Gastrocnemius medialis (tissue), 4 donors: ENCODE results near the gene IL4R.

Experiments
- CTCF ChIP-seq, 5 experiments: fragments of 450-650 bp in 3 of 5; fragments of 200-600 bp in 2 of 5; sonication (generic) in 2 of 5; IDR thresholded peaks in 4 of 5; conservative IDR thresholded peaks in 1 of 5; 1 replicate in 4 of 5; 2 replicates in 1 of 5; pipeline ENCODE4 v1.5.1; 2016 to 2019; ENCODE audit warnings: antibody characterized with exemption in 5 of 5, mild to moderate bottlenecking in 3 of 5, moderate library complexity in 3 of 5
- POLR2A ChIP-seq, 2 donors: fragments of 450-650 bp; IDR thresholded peaks; one replicate each; pipeline ENCODE4 v1.6.1; 2017; ENCODE audit warnings: antibody characterized with exemption in 2 of 2, mild to moderate bottlenecking in 2 of 2, moderate library complexity in 2 of 2

DNA sequence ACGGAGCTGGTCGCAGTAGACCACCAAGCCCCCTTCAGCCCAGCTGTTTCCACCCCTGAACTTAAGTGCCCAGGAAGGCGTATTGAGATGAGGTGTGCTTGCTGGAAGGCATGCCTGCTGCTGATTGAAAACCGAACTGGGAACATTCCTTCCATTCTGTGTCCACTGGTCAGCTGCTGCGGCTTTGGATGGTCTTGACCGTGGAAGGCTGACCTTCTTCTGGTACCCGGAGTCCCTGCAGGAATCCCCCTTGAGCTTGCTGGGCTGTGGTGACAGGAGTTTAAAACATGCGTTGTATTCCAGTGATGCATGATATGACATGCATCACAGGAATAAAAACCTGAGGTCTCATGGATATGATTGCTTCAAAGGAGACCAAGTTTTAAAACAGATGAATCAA, 31.4 kb downstream of the IL4R start:
- TF ChIP-seq POLR2A (IDR thresholded peaks at IDR 0.05) (no peak), CTCF (IDR thresholded peaks at IDR 0.05 in 4 of 5, conservative IDR thresholded peaks at IDR 0.05 in 1 of 5) (no peak)
